ENCODE data around the gene CDH4. TPM values are rescaled to one million over a fixed set of nuclear protein-coding genes. Genes with fewer than 3 reads are reported as not detected.

Gene CDH4
- total RNA-seq, 2 donors from 2014 or later = not detected

DNA sequence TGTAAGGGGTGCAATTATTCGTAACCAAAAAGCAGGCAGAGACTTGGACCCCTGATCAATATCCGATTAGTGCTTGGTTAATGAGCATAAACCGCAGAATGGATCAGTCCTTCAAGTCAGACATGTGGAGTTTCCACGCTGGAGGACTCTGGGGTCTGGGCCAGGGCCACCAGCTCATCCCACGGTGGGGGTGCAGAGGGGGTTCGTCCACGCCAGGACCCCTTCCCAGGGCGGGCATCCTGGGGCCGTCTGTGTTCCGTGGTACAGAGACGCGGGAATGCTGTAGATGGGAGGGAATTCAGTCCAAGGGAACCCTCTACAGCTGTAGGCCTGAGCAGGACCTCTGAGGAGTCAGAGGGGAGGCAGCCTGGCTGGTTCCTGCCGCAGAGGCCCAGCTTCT lies 615.9 kb downstream of the CDH4 start:
- Histone ChIP-seq H3K36me3 (no peaks in the 10 kb centered on the region), H3K9me3 (no peaks in the 10 kb centered on the region), H3K4me1 (ENCODE audit: control insufficient read depth in 1 of 2, low read depth in 2 of 2) (no peaks in the 10 kb centered on the region), H3K4me3 (no peak overlapping the region), H3K27me3 (replicated peaks; ENCODE audit: insufficient read depth) (no peaks in the 10 kb centered on the region), H3K27ac (no peak overlapping the region)
- TF ChIP-seq, protein P1, sequence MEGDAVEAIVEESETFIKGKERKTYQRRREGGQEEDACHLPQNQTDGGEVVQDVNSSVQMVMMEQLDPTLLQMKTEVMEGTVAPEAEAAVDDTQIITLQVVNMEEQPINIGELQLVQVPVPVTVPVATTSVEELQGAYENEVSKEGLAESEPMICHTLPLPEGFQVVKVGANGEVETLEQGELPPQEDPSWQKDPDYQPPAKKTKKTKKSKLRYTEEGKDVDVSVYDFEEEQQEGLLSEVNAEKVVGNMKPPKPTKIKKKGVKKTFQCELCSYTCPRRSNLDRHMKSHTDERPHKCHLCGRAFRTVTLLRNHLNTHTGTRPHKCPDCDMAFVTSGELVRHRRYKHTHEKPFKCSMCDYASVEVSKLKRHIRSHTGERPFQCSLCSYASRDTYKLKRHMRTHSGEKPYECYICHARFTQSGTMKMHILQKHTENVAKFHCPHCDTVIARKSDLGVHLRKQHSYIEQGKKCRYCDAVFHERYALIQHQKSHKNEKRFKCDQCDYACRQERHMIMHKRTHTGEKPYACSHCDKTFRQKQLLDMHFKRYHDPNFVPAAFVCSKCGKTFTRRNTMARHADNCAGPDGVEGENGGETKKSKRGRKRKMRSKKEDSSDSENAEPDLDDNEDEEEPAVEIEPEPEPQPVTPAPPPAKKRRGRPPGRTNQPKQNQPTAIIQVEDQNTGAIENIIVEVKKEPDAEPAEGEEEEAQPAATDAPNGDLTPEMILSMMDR (IDR thresholded peaks at IDR 0.05) = no peak
- ATAC-seq (ENCODE audit: insufficient number of reproducible peaks, low FRiP score, low read depth) (no peak), DNase-seq (ENCODE audit: low spot score) (no peak)

DNA sequence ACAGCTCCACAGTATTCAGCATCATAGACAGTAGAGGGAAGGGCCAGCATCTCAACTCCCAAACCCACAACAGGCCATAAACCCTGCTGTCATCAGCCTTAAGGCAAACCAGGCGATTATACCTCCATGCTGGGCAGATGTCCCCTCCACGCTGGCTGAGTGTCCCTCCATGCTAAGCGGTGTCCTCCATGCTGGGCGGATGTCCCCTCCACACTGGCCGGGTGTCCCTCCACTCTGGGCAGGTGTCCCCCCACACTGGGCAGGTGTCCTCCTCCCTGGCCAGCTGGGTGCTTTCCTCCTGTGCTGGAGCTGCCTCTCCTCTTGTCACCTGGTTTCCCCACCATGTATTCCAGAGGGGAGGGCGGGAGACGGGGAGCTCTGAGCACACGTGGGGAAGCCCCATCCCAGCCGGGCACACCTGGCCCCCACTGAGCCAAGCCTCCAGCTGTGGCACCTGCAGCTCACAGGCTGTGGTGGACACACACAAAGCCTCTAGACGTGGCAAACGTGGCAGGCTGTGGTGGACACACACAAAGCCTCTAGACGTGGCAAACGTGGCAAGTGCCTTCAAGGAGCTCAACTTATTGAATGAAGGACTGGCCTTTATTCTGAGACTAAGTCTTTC lies 616.5 kb downstream of the CDH4 start:
- Histone ChIP-seq H3K36me3 (no peaks in the 10 kb centered on the region), H3K27ac (no peak overlapping the region), H3K9me3 (no peaks in the 10 kb centered on the region), H3K4me3 (no peak overlapping the region), H3K4me1 (ENCODE audit: control insufficient read depth in 1 of 2, low read depth in 2 of 2) (no peaks in the 10 kb centered on the region), H3K27me3 (replicated peaks; ENCODE audit: insufficient read depth) (no peaks in the 10 kb centered on the region)
- TF ChIP-seq, protein P1 (IDR thresholded peaks at IDR 0.05) = no peak
- DNase-seq (ENCODE audit: low spot score) = no peak
- ATAC-seq (ENCODE audit: insufficient number of reproducible peaks, low FRiP score, low read depth) = no peak

DNA sequence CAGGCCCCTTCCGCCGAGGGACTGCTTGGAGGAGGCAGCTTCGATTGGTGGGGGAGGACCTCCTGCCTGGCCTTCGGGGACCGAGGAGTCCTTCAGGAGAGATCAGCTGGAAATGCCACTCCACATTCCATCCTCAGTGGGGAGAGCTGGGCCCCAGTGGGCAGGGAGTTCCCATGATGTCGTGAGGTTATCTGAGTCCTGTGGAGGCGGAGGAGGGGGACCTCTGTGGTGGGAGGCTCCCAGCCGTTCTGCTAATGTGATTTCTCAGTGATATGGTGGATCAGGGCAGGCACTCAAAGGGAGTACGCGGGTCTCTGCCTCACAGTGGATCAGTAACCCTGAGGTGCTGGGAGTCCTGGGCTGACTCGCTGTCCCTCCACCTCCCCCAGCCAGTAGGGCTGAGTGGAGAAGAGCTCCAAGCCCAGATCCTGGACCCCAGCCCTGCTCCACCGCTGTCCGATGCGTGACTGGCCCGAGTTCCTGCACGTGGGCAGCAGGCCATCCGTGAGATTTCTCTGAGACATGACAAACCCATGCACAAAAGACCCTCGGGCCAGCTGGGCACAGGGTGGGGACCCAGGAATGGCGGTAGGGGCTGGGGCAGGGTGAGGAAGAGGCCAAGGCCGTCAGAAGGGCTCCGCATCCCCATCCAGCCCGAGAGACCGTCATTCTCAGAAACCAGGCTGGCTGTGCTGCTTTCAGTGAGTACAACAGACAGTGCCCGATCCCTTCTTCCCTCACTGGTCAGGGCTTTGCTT lies 617.9 kb downstream of the CDH4 start:
- no peak for DNase-seq (ENCODE audit: low spot score)
- TF ChIP-seq, protein P1 (IDR thresholded peaks at IDR 0.05) = no peak

DNA sequence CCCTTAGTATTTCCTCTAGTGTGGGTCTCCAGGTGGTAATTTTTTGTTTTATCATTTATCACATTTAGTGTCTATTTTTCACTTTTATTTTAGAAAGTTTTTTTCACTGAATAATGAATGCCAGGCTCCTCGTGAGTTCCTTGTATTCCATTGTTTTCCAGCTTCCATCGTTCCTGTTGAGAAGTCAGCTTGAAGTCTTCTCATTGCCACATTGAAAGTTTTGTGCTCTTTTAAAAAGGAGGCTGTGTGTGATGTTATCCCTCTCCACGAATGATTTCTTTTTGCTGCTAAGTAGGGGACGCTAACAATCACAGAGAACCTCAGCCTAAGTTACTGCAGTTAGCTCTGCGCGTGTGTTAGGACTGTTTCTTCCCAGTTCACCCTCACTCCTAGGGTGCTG lies 619.1 kb downstream of the CDH4 start:
- Histone ChIP-seq H3K36me3 (no peaks in the 10 kb centered on the region), H3K4me3 (no peak overlapping the region), H3K4me1 (ENCODE audit: control insufficient read depth in 1 of 2, low read depth in 2 of 2) (no peaks in the 10 kb centered on the region), H3K27me3 (replicated peaks; ENCODE audit: insufficient read depth) (no peaks in the 10 kb centered on the region), H3K9me3 (no peaks in the 10 kb centered on the region), H3K27ac (no peak overlapping the region)
- DNase-seq (ENCODE audit: low spot score) = no peak
- TF ChIP-seq, protein P1 (IDR thresholded peaks at IDR 0.05) = no peak
- no peak for ATAC-seq (ENCODE audit: insufficient number of reproducible peaks, low FRiP score, low read depth)

More for the DNA sequence above, 617.9 kb downstream of the CDH4 start:
- Histone ChIP-seq H3K27ac (no peak overlapping the region), H3K9me3 (no peaks in the 10 kb centered on the region), H3K4me1 (ENCODE audit: control insufficient read depth in 1 of 2, low read depth in 2 of 2) (no peaks in the 10 kb centered on the region), H3K4me3 (no peak overlapping the region), H3K27me3 (replicated peaks; ENCODE audit: insufficient read depth) (no peaks in the 10 kb centered on the region), H3K36me3 (no peaks in the 10 kb centered on the region)
- no peak for ATAC-seq (ENCODE audit: insufficient number of reproducible peaks, low FRiP score, low read depth)

DNA sequence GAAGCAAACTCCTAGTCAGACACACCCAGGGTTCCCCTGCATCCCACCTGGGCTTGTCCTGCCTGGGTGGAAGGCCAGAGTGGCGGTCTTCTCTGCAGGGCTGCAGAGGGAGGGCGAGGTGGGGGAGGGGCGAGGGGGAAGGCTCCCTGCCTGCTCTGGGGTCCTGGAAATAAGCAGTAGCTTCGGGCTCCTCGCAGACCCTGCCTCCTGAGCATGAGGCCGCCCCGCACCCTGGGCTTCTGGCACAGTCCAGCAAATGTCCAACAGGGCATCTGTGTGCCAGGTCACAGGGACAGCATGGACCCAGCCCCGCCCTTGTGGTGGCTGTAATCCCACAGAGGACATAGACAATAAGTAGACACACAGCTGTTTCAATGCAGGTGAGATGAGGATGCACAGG lies 619.9 kb downstream of the CDH4 start:
- Histone ChIP-seq H3K36me3 (no peaks in the 10 kb centered on the region), H3K27me3 (replicated peaks; ENCODE audit: insufficient read depth) (no peaks in the 10 kb centered on the region), H3K27ac (no peak overlapping the region), H3K4me1 (ENCODE audit: control insufficient read depth in 1 of 2, low read depth in 2 of 2) (no peaks in the 10 kb centered on the region), H3K4me3 (no peak overlapping the region), H3K9me3 (no peaks in the 10 kb centered on the region)
- no peak for DNase-seq (ENCODE audit: low spot score)
- TF ChIP-seq, protein P1 (IDR thresholded peaks at IDR 0.05) = no peak
- no peak for ATAC-seq (ENCODE audit: insufficient number of reproducible peaks, low FRiP score, low read depth)
